IMR-90 (cell line): ENCODE measurements around the gene KCNQ5. TPM values are rescaled to one million over a fixed set of nuclear protein-coding genes. Genes with fewer than 3 reads are reported as not detected.

Experiments used
- ATAC-seq: fragments of 200-7000 bp; cut with Tn5 transposase; 2 replicates; pipeline ENCODE4 v1.9.1; 2020; ENCODE audit warnings: low read depth, mild to moderate bottlenecking, moderate library complexity
- BruUV-seq: library from RNA; stranded (reverse); fragments of 400-500 nt; replicated peaks from 2 replicates; lab custom pipeline; 2021; lab: Mats Ljungman, UMichigan
- CTCF ChIA-PET: fragments of 300-600 bp; formaldehyde crosslinking; extraction: SDS; loops from one replicate; lab custom pipeline; 2021; ENCODE audit warnings: antibody characterized with exemption; lab: Yijun Ruan, JAX
- POLR2A ChIA-PET: fragments of 300-600 bp; sonication (Branson Sonifier 250); formaldehyde crosslinking; loops from one replicate; lab custom pipeline; 2022; ENCODE audit warnings: antibody characterized with exemption; ENCODE audit not compliant: unreplicated experiment; lab: Charles Lee
- DNase-seq: peaks from one replicate; pipeline ENCODE4 v3.0.0; 2013
- H2AFZ ChIP-seq: replicated peaks from 2 replicates; pipeline ENCODE3; 2013; ENCODE audit warnings: low read length, mild to moderate bottlenecking; ENCODE audit not compliant: poor library complexity
- H2AK5ac ChIP-seq: 2 replicates; pipeline ENCODE4 v1.6.1; 2013; ENCODE audit warnings: low read depth, low read length, inconsistent platforms
- H2AK9ac ChIP-seq: replicated peaks from 2 replicates; pipeline ENCODE3; 2013; ENCODE audit warnings: mild to moderate bottlenecking, low read depth, low read length, moderate library complexity; ENCODE audit not compliant: poor library complexity
- H2BK120ac ChIP-seq: 2 replicates; pipeline ENCODE4 v1.6.1; 2013; ENCODE audit warnings: low read depth, low read length, inconsistent platforms
- H2BK15ac ChIP-seq: 3 replicates; pipeline ENCODE4 v1.6.1; 2013; ENCODE audit warnings: low read depth, low read length, inconsistent platforms
- H2BK20ac ChIP-seq: 2 replicates; pipeline ENCODE4 v1.6.1; 2013; ENCODE audit warnings: low read depth, mild to moderate bottlenecking, inconsistent platforms, low read length, moderate library complexity
- H2BK5ac ChIP-seq: 2 replicates; pipeline ENCODE4 v1.6.1; 2013; ENCODE audit warnings: mild to moderate bottlenecking, low read depth, low read length, inconsistent platforms; ENCODE audit not compliant: poor library complexity, severe bottlenecking
- H3K14ac ChIP-seq: replicated peaks from 2 replicates; pipeline ENCODE4 v1.6.1; 2013; ENCODE audit warnings: low read depth, low read length, inconsistent platforms
- H3K18ac ChIP-seq: 2 replicates; pipeline ENCODE4 v1.6.1; 2013; ENCODE audit warnings: low read depth, low read length, control low read depth
- H3K23ac ChIP-seq: 2 replicates; pipeline ENCODE4 v1.6.1; 2013; ENCODE audit warnings: low read depth, low read length, inconsistent platforms
- H3K27ac ChIP-seq: 2 replicates; pipeline ENCODE4 v1.5.1; 2013; ENCODE audit warnings: mild to moderate bottlenecking, control low read depth, low read length; ENCODE audit not compliant: insufficient read depth
- H3K27me3 ChIP-seq: 2 replicates; pipeline ENCODE4 v1.6.1; 2013; ENCODE audit warnings: low read length; ENCODE audit not compliant: control insufficient read depth, insufficient read depth
- H3K36me3 ChIP-seq: 2 replicates; pipeline ENCODE4 v1.6.1; 2013; ENCODE audit warnings: low read length, mixed read lengths; ENCODE audit not compliant: control insufficient read depth, insufficient read depth
- H3K4ac ChIP-seq: 2 replicates; pipeline ENCODE4 v1.6.1; 2013; ENCODE audit warnings: low read depth, low read length, inconsistent platforms
- H3K4me1 ChIP-seq: 2 replicates; pipeline ENCODE4 v1.6.1; 2013; ENCODE audit warnings: low read length, mixed read lengths; ENCODE audit not compliant: control insufficient read depth, insufficient read depth
- H3K4me2 ChIP-seq: 2 replicates; pipeline ENCODE4 v1.6.1; 2013; ENCODE audit warnings: low read depth, mild to moderate bottlenecking, control low read depth, low read length, moderate library complexity
- H3K4me3 ChIP-seq: 2 replicates; pipeline ENCODE4 v1.5.1; 2013; ENCODE audit warnings: low read depth, mild to moderate bottlenecking, control low read depth, low read length, moderate library complexity; ENCODE audit not compliant: insufficient read depth
- H3K56ac ChIP-seq: 2 replicates; pipeline ENCODE4 v1.6.1; 2013; ENCODE audit warnings: low read length, inconsistent platforms; ENCODE audit not compliant: insufficient read depth; ENCODE audit errors: extremely low read depth
- H3K79me1 ChIP-seq, 2 experiments: 2 replicates each; pipeline ENCODE4 v1.6.1; 2013; ENCODE audit warnings: low read length in 2 of 2, inconsistent platforms in 1 of 2, low read depth in 1 of 2
- H3K9ac ChIP-seq: 2 replicates; pipeline ENCODE4 v1.6.1; 2013; ENCODE audit warnings: low read depth, low read length, control low read depth
- H3K9me1 ChIP-seq: 2 replicates; pipeline ENCODE4 v1.6.1; 2013; ENCODE audit warnings: low read length, inconsistent platforms; ENCODE audit not compliant: insufficient read depth
- H3K9me3 ChIP-seq: 2 replicates; pipeline ENCODE4 v1.6.1; 2013; ENCODE audit warnings: low read length; ENCODE audit not compliant: control insufficient read depth, insufficient read depth
- H4K20me1 ChIP-seq: 2 replicates; pipeline ENCODE4 v1.6.1; 2013; ENCODE audit warnings: low read length, inconsistent platforms; ENCODE audit not compliant: insufficient read depth
- H4K5ac ChIP-seq: 2 replicates; pipeline ENCODE4 v1.6.1; 2013; ENCODE audit warnings: mild to moderate bottlenecking, low read depth, low read length, control low read depth
- H4K8ac ChIP-seq, 2 experiments: 2 replicates each; pipeline ENCODE4 v1.6.1; 2013; ENCODE audit warnings: low read depth in 2 of 2, low read length in 2 of 2, control low read depth in 1 of 2, inconsistent platforms in 1 of 2
- H4K91ac ChIP-seq: 2 replicates; pipeline ENCODE4 v1.6.1; 2013; ENCODE audit warnings: low read depth, low read length, inconsistent platforms; ENCODE audit not compliant: insufficient read depth
- BHLHE40 ChIP-seq: fragments of 150-350 bp; IDR thresholded peaks from 2 replicates; pipeline ENCODE4 v1.6.1; 2016; ENCODE audit warnings: mild to moderate bottlenecking, low read depth, low read length
- CTCF ChIP-seq: conservative IDR thresholded peaks from 2 replicates; pipeline ENCODE4 v1.5.1; 2012; ENCODE audit warnings: mild to moderate bottlenecking, low read depth, low read length, improper control_type of control experiment
- FOS ChIP-seq: fragments of 150-350 bp; IDR thresholded peaks from 2 replicates; pipeline ENCODE4 v1.6.1; 2016; ENCODE audit warnings: low read depth, low read length
- MAFK ChIP-seq: IDR thresholded peaks from 2 replicates; pipeline ENCODE4 v1.6.1; 2012; ENCODE audit warnings: low read depth, low read length, improper control_type of control experiment
- MAZ ChIP-seq: IDR thresholded peaks from 2 replicates; pipeline ENCODE4 v1.6.1; 2012; ENCODE audit warnings: low read depth, mild to moderate bottlenecking, low read length, improper control_type of control experiment, moderate library complexity, borderline replicate concordance
- MXI1 ChIP-seq: IDR thresholded peaks from 2 replicates; pipeline ENCODE4 v1.6.1; 2012; ENCODE audit warnings: low read depth, mild to moderate bottlenecking, low read length, moderate library complexity, borderline replicate concordance
- NFE2L2 ChIP-seq: fragments of 150-350 bp; IDR thresholded peaks from 2 replicates; pipeline ENCODE4 v1.6.1; 2016; ENCODE audit warnings: low read depth, mild to moderate bottlenecking, low read length
- POLR2A ChIP-seq: IDR thresholded peaks from 2 replicates; pipeline ENCODE4 v1.6.1; 2012; ENCODE audit warnings: mild to moderate bottlenecking, low read depth, low read length
- RAD21 ChIP-seq: IDR thresholded peaks from 2 replicates; pipeline ENCODE4 v1.6.1; 2012; ENCODE audit warnings: low read length, improper control_type of control experiment
- WGBS, 2 experiments: methylation state at CpG; one replicate each; pipeline versions ENCODE4 v1.1.5 to v1.1.7; 2013; ENCODE audit warnings: missing lambda C conversion rate in 2 of 2; ENCODE audit not compliant: insufficient read length in 1 of 2; ENCODE audit errors: extremely low coverage in 2 of 2; 5-methylcytosine and 5-hydroxymethylcytosine counted together
- dilution Hi-C: fragments of 300-500 bp; cut with HindIII; formaldehyde crosslinking; loops from one replicate; pipeline ENCODE4 v1.14.3; 2018; ENCODE audit warnings: low sequenced_read_pairs; ENCODE audit not compliant: unreplicated experiment
- in situ Hi-C: fragments of 300-500 bp; cut with MboI; formaldehyde crosslinking; loops from 3 replicates; pipeline ENCODE4 v1.14.3; 2019; ENCODE audit warnings: low sequenced_read_pairs, inconsistent platforms, mixed read lengths
- intact Hi-C: fragments of 100-400 bp; cut with micrococcal nuclease; formaldehyde crosslinking; loops from 2 replicates; pipeline ENCODE4 v1.10.0; 2022
- polyA plus RNA-seq, 3 experiments: library from polyadenylated mRNA; depleted of rRNA; stranded (reverse); fragments of >200 nt; gene quantifications; 2 replicates each; pipeline ENCODE4 v1.2.3, GENCODE V29; 2012; ENCODE audit warnings: low replicate concordance in 1 of 3
- total RNA-seq: library from RNA; depleted of rRNA; stranded (reverse); fragments of >200 nt; gene quantifications from 2 replicates; pipeline ENCODE4 v1.2.3, GENCODE V29; 2012

KCNQ5 gene
- total and polyA plus RNA-seq, 2 of the 4 experiments (the other 2 are of a cell fraction): 0.75 to 1.3 TPM

GRCh38 chr6:72959821-72960220 lies 338.0 kb downstream of the KCNQ5 start:
- Histone ChIP-seq H3K27ac (no peak overlapping the region), H3K18ac (no peak overlapping the region), H2BK5ac (no peak overlapping the region), H2AFZ (no peak overlapping the region), H4K5ac (no peak overlapping the region), H3K9me3 (no peaks in the 10 kb centered on the region), H3K56ac (no peak overlapping the region), H3K14ac (no peak overlapping the region), H4K8ac (no peak overlapping the region), H2BK120ac (no peak overlapping the region), H3K4me2 (no peak overlapping the region), H4K91ac (no peak overlapping the region), H2BK20ac (no peak overlapping the region), H2BK15ac (no peak overlapping the region), H3K4ac (no peak overlapping the region), H3K9me1 (no peaks in the 10 kb centered on the region), H3K79me1 (no peaks in the 10 kb centered on the region), H3K4me3 (no peak overlapping the region), H2AK9ac (no peak overlapping the region), H3K9ac (no peak overlapping the region), H2AK5ac (no peak overlapping the region), H3K4me1 (no peaks in the 10 kb centered on the region), H3K27me3 (no peaks in the 10 kb centered on the region), H4K20me1 (no peaks in the 10 kb centered on the region), H3K36me3 (no peaks in the 10 kb centered on the region), H3K23ac (no peak overlapping the region)
- BruUV-seq: no TSS peak
- ATAC-seq (peak; percentile 24; the same call in 1 of the 2 replicates), DNase-seq (peak; percentile 49)
- intact Hi-C loops (no loop called here), in situ Hi-C loops (no loop called here), dilution Hi-C loops (no loop called here)
- POLR2A ChIA-PET: no interaction called here
- CTCF ChIA-PET: no interaction called here
- no peak for TF ChIP-seq MAFK
- TF ChIP-seq MXI1: no peak
- no peak for TF ChIP-seq CTCF
- TF ChIP-seq BHLHE40: no peak
- no peak for TF ChIP-seq MAZ
- TF ChIP-seq FOS: no peak
- TF ChIP-seq RAD21: no peak
- TF ChIP-seq POLR2A: no peak
- TF ChIP-seq NFE2L2: no peak
- no CpG with 5 or more reads among the region's 2 CpGs for WGBS, 2 experiments
